GM19455 (cell line): ENCODE measurements around the gene MAPK8.

Experiments used
- ATAC-seq: cut with Tn5 transposase; IDR thresholded peaks from one replicate; pipeline ENCODE4 v1.9.1; 2021; ENCODE audit not compliant: unreplicated experiment

Gene MAPK8

GRCh38 chr10:48459270-48460150 lies 153.0 kb downstream of the MAPK8 start:
- ATAC-seq = no peak

DNA sequence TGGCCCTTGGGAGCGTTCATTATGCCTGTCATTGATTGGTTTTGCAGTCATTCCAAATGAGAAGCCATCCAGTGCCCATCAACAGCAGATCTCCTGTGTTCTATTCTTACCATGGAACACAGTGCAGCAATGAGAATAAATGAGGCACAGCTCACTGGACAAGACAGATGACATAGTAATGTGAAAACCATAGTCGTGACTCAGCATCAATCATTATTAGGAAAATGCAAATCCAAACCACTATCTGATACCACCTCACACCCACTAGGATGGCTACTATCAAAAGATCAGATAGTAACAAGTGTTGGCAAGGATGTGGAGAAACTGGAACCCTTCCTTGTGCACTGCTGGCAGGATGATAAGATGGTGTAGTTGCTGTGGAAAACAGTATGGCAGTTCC lies 153.7 kb downstream of the MAPK8 start:
- no peak for ATAC-seq

DNA sequence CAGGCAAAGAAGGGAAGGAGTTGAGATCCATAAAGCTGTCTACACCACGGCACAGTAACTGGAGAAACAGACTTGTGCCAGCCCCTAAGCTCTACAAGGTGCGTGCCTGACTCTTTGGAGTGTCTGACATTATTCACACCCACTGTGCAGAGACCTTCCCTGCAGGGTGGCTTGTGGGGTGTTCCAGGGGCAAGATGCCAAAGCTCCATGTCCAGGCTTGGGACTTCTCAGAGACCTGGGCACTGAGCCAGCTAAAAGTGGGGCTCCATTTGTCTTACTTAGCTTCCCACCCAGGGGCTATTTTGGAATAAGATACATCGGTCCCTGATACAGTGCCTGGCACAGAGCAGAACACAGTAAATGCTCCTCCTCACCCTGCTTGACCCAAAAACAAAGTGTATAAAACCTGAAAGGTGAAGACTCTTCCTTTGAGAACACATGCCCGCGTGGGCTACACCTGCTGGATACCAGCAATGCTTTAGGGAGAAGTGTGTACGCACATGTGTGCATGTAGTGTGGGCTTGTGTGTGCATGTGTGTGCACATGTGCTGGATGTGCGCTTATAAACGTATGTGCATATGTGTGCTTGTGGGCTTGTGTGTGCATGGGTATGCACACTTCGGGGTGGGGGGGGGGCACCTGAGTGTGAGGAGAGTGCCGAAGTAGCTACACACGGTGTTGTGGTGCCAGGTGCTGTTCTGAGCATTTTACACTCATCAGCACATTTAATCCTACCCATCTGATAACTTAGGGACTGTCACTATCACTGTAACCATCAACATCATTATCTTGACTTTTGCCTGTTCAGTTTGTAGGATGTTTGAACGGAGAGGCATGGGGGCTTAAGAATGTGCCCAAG lies 155.4 kb downstream of the MAPK8 start:
- ATAC-seq = no peak

DNA sequence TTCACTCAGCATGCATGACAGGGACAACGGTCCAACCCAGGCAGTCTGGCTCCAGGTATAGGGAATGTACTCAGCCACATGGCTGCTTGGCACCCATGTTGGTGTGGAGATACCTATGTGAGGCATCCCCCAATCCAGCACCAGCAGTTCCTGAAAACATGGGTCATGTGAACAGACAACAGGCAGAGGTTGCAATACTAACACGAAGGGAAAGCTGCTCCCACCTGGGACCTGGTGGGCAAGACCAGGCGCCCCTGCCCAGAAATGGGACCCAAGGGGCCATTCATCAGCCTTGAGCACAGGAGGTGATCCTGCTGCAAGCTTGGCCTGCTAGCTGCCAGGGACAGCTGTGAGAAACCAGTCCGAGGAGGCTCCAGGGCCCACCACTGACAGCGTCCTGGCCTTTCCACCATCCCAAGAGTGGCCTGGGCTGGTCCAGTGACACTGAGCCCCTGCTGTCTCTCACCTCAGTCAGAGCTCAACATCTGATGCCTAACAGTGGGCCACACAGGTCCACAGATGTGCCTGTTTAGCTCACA lies 156.1 kb downstream of the MAPK8 start:
- ATAC-seq = no peak

DNA sequence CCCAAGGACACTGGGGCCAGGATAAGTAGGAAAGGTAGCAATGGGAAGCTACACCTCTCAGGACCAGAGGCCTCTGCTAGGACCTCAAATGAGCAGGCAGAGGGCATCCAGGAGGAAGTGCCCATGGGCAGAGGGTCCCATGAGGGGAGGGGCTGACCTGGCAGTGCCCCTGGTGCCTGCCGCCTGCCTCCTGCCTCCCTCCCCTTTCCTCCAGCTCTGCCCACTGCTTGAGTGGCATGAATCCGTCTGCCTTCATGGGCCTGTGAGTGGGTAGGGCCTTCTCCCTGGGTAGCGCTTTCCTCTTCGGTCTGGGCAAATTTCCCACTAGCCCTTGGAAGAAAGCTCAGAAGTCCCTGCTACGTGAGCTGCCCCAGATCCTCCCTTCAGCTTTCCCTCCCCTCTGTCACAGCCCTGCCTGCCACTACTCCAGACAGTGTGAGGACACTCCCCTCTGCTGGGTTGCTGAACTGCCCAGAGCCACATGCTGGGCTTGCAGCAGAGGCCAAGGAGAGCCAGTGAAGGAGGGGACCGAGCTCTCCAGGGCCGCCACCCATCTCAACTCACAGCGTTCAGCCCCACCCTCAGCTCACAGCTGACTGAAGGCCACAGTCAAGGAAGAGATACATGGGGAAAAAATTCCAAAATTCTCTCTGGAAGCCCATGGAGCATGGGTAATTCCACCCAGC lies 157.0 kb downstream of the MAPK8 start:
- ATAC-seq = no peak

- ATAC-seq = no peak
These were observed 157.8 kb downstream of the MAPK8 start for GRCh38 chr10:48464121-48464870.

DNA sequence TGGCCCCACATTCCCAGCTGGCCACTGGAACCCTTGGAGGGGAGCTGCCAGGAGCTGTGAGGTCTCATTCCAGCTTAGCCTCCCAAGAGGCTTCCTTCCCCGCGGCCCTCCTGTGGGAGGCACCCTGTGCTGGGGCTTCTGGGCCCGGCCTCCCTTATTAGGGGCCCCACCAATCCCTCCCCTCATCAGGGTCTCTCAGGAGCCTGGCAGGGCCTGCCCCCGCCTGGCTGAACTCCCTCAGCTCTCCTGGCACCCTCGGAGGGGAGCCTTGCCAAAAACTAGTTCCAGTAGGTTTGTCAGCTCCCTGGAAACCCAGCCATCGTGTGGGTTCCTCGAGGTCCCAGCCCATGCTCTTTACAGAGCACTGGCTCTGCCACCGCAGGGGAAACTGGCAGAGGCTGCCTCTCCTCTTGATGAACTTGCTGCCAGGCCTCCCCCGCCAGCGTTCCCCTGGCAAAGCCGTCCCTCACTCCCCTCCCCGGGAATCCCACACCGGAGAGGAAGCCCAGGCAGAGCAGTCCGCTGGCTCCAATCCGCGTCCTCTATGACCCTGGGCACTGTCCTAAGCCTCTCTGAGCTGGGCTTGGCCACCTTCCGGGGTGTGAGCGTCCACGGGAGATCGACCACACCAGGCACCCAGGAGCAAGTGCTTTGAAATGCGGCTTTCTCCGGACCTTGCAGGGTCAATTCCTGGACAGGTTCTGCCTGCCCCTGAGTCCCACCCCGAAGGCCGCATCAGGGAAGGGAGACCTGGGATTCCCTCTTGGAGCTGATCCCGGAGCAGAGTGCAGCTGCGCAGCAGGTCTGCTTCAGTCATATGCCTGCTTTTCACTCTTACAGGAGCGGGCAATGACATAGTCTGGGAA lies 158.6 kb downstream of the MAPK8 start:
- ATAC-seq = no peak

GRCh38 chr10:48465860-48466521 lies 159.5 kb downstream of the MAPK8 start:
- no peak for ATAC-seq

GRCh38 chr10:48466611-48467240 lies 160.2 kb downstream of the MAPK8 start:
- ATAC-seq = no peak

GRCh38 chr10:48467669-48468068 lies 161.2 kb downstream of the MAPK8 start:
- ATAC-seq = no peak

- no peak for ATAC-seq
These were observed 161.8 kb downstream of the MAPK8 start for GRCh38 chr10:48468130-48468790.

DNA sequence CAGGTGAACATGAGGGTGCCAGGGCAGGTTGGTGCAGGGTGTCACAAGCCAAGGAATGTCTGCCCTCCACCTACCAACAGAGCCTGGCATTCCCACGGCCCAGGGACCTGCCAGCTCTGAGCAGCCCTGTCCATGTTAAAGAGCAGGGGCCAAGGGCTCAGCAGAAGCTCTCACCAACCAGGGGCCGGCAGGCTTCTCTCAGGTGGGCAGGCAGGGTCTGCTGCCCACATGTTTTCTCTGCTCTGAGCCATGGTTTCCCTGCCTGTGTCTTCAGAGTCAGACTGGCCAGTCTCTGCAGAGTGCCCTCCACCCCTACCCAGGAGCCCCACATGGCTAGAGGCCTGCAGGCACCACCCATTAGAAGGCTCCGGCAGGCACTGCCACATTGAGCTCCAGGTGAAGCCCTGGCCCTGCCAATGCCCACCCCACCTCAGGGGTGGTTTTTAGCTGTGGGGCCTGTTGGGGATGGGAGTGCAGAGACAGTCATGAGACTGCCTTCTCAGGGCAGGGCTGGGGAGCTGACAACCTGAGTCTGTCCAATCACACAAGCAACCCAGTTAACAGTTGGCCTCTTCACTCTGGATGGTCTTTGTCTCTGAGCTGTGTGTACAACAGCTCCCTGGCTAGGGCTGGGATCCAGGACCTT lies 162.5 kb downstream of the MAPK8 start:
- ATAC-seq = no peak

DNA sequence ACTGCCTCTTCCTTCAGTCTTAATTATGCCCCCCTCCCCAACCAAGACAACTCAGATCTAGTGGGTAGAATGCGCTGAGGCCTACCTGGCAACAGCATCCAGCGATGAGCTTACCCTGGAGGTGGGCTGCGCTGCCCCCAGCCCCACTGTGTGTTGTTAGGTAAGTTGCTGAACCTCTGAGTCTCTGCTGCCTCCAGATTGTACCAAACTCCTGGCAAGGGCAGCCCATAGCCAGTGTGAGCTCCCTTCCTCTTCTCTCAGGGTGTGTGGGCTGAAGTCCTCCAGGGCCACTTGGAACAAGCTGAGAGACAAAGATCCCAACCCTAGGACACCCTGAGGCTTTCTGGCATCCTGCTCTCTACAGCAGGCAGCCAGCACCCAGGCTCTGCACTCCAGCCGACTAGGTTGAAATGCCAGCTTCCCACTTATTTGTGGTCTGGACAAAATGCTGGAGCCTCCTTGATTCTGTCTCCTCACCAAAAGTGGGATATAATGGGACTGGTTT lies 163.1 kb downstream of the MAPK8 start:
- no peak for ATAC-seq

DNA sequence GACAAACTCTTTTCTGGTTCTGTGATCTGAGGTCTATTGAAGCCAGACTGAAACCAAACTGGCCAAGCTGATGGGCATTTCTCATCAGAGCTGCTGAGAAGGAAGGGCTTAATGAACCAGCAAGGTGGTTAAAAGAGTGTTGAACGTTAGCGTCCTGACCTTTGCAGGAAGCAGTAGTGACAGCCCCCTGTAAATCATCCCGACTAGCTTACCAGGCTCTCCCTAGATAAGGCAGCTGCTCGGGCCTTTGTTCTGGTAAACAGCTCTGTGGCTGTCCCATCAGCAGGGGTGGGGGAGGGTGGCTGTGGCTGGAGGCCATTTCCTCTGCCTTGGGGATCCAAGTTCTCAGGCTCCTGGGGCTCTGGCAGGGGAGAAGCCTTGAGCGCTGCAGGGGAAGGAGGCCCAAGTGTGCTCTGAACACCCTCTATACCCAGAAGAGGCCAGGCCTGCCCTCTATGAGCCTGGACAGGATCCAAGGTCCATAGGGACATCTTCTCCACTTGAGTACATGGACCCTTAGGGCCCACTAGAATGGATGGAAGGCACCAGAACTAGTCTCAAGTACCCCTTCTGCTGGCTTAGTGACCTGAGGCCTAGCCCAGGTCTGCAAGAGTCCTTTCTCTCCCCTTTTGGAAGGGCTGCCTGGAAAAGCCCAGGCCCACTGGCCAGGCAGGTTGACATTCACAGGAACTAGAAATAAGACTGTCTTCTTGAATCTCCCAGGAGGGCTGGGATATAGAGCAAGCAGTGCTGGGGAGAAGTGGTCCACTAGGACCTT lies 163.8 kb downstream of the MAPK8 start:
- ATAC-seq = no peak

DNA sequence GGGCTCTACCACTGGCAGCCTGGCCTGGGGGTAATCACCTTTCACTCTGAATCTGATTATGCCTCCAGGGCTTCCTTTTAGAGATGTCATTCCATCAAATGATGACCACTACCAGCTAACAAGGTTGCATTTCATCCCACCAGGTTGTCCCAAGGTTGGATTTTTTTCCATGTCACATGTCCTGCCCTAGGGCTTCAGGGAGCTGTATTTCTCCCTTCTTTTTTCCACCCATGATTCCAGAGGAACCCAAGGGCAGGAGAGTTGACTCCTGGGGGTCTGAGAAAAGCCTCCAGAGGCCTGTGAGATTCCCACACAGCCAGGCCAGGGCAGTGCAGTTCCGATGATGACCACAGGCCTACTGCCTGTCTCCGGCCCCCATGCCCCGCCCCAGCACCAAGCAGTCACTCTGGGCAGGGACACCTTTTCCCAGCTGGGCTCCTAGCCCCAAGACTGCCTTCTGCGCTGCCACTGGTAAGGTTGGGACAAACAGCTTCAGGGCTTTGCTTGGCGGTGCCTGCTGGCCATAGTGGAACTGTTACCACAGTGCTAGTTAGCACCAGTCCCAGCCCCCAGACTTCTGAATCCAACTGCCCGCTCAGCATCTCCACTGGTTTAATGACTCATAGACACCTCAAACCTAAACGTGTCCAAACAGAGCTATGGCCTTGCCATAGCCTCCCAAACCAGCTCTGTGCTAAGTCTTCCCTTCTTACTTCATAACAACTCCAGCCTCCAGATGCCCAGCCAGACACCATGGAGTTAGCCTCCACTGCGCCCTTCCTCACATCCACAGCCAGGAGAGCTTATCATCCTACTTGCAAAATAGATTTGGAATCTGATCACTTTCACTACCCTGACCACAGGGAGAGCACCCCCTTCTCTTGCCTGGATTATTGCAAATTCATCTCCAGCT lies 164.7 kb downstream of the MAPK8 start:
- ATAC-seq = no peak
